Calu3 (cell line): ENCODE data around the gene CAVIN2. TPM values are rescaled to one million over a fixed set of nuclear protein-coding genes. Genes with fewer than 3 reads are reported as not detected.

ENCODE experiments used
- BruUV-seq: library from RNA; stranded (reverse); fragments of 400-500 nt; replicated peaks from 2 replicates; lab custom pipeline; 2021; lab: Mats Ljungman, UMichigan
- CTCF ChIA-PET: fragments of 300-600 bp; sonication (Branson Sonifier 250); formaldehyde crosslinking; loops from one replicate; lab custom pipeline; 2022; ENCODE audit warnings: antibody characterized with exemption; lab: Charles Lee
- DNase-seq: peaks from one replicate; pipeline ENCODE4 v3.0.0; 2022
- H3K27ac Mint-ChIP-seq: one replicate; pipeline ENCODE4 v1.8.0; 2022; ENCODE audit warnings: mixed read lengths; ENCODE audit not compliant: unreplicated experiment
- H3K27me3 Mint-ChIP-seq: one replicate; pipeline ENCODE4 v1.8.0; 2022; ENCODE audit warnings: mixed read lengths; ENCODE audit not compliant: unreplicated experiment
- H3K36me3 Mint-ChIP-seq: one replicate; pipeline ENCODE4 v1.8.0; 2022; ENCODE audit warnings: mild to moderate bottlenecking, moderate library complexity, mixed read lengths; ENCODE audit not compliant: insufficient read depth, unreplicated experiment
- H3K4me1 Mint-ChIP-seq: one replicate; pipeline ENCODE4 v1.8.0; 2022; ENCODE audit warnings: mild to moderate bottlenecking, low read depth, mixed read lengths; ENCODE audit not compliant: unreplicated experiment
- H3K4me3 Mint-ChIP-seq: one replicate; pipeline ENCODE4 v1.8.0; 2022; ENCODE audit warnings: mild to moderate bottlenecking, low read depth, moderate library complexity, mixed read lengths; ENCODE audit not compliant: unreplicated experiment
- H3K9me3 Mint-ChIP-seq: one replicate; pipeline ENCODE4 v1.8.0; 2022; ENCODE audit warnings: low read depth, mixed read lengths; ENCODE audit not compliant: unreplicated experiment
- CTCF ChIP-seq: fragments of 200-600 bp; IDR thresholded peaks from one replicate; pipeline ENCODE4 v1.8.0; 2022; ENCODE audit warnings: antibody characterized with exemption; ENCODE audit not compliant: unreplicated experiment
- intact Hi-C: fragments of 100-400 bp; cut with micrococcal nuclease; formaldehyde crosslinking; loops from one replicate; pipeline ENCODE4 v1.10.0; 2022; ENCODE audit not compliant: unreplicated experiment
- total RNA-seq: library from RNA; stranded (reverse); gene quantifications from 2 replicates; pipeline ENCODE4 v1.2.3, GENCODE V29; 2022

Gene CAVIN2
- total RNA-seq, 1 experiment from 2014 or later, result not detected

GRCh38 chr2:191877875-191878274, 31.0 kb upstream of the CAVIN2 start:
- DNase-seq, result no peak
- BruUV-seq, result no TSS peak
- no peak overlapping the region for H3K4me3 Mint-ChIP-seq
- no peaks in the 10 kb centered on the region for H3K36me3 Mint-ChIP-seq
- intact Hi-C loops, result loop anchor here (5.0 kb wide), 2 partner anchors 49 to 99 kb away; no protein-coding TSS in a partner anchor
- H3K27me3 Mint-ChIP-seq, result no peaks in the 10 kb centered on the region
- no peak for TF ChIP-seq CTCF
- peaks cover 39% of the 10 kb centered on the region for H3K4me1 Mint-ChIP-seq
- CTCF ChIA-PET, result interaction anchor here (0.7 kb wide), 1 partner anchor 47 kb away, joined by 5 read pairs; no protein-coding TSS in a partner anchor
- H3K27ac Mint-ChIP-seq, result peak overlapping the region; percentile 85
- H3K9me3 Mint-ChIP-seq, result peaks cover 5% of the 10 kb centered on the region

- no TSS peak for BruUV-seq
- CTCF ChIA-PET, result no interaction called here
- H3K36me3 Mint-ChIP-seq, result no peaks in the 10 kb centered on the region
Observed at GRCh38 chr2:191875859-191876258, 29.0 kb upstream of the CAVIN2 start.

GRCh38 chr2:191870744-191871143, 23.9 kb upstream of the CAVIN2 start:
- intact Hi-C loops, result no loop called here
- no peak overlapping the region for H3K4me3 Mint-ChIP-seq
- no peaks in the 10 kb centered on the region for H3K9me3 Mint-ChIP-seq
- no peaks in the 10 kb centered on the region for H3K27me3 Mint-ChIP-seq
- DNase-seq, result no peak
- CTCF ChIA-PET, result interaction anchor here (0.6 to 1.0 kb wide), 3 partner anchors 9 to 292 kb away, joined by 3 to 6 read pairs (median 3); no protein-coding TSS in a partner anchor
- BruUV-seq, result no TSS peak
- H3K4me1 Mint-ChIP-seq, result peaks cover 37% of the 10 kb centered on the region
- no peak overlapping the region for H3K27ac Mint-ChIP-seq
- TF ChIP-seq CTCF, result no peak
- no peaks in the 10 kb centered on the region for H3K36me3 Mint-ChIP-seq

More at GRCh38 chr2:191875859-191876258, 29.0 kb upstream of the CAVIN2 start:
- Mint-ChIP-seq H3K27me3 (no peaks in the 10 kb centered on the region), H3K9me3 (peaks cover 5% of the 10 kb centered on the region), H3K27ac (no peak overlapping the region), H3K4me3 (no peak overlapping the region), H3K4me1 (peaks cover 39% of the 10 kb centered on the region)
- DNase-seq, result no peak
- TF ChIP-seq CTCF, result no peak
- intact Hi-C loops, result loop anchor here (5.0 kb wide), 2 partner anchors 51 to 101 kb away; no protein-coding TSS in a partner anchor

- Mint-ChIP-seq H3K27me3 (no peaks in the 10 kb centered on the region), H3K36me3 (no peaks in the 10 kb centered on the region), H3K4me3 (no peak overlapping the region), H3K27ac (no peak overlapping the region), H3K4me1 (peaks cover 46% of the 10 kb centered on the region), H3K9me3 (peaks cover 5% of the 10 kb centered on the region)
- TF ChIP-seq CTCF, result no peak
- BruUV-seq, result no TSS peak
- intact Hi-C loops, result loop anchor here (1.0 to 5.0 kb wide), 3 partner anchors 57 to 312 kb away; no protein-coding TSS in a partner anchor
- no peak for DNase-seq
- CTCF ChIA-PET, result interaction anchor here (0.6 to 1.7 kb wide), 2 partner anchors 293 to 312 kb away, joined by 3 to 10 read pairs; no protein-coding TSS in a partner anchor
Observed at GRCh38 chr2:191869781-191870180, 22.9 kb upstream of the CAVIN2 start.
